ENCODE data around the gene SLC5A9. TPM values are rescaled to one million over a fixed set of nuclear protein-coding genes. Genes with fewer than 3 reads are reported as not detected.

SLC5A9 gene
- total and polyA plus RNA-seq, 10 of the 15 experiments (the other 5 are each of a cell fraction or from before 2014, with no cell fraction given) = 0.03 TPM; not detected in 9

GRCh38 chr1:48187969-48188563, 34.5 kb upstream of the SLC5A9 start:
- no peak for FAIRE-seq
- TF ChIP-seq RELA (IDR thresholded peaks at IDR 0.05; ENCODE audit: borderline replicate concordance, partially characterized antibody) (no peak), SMAD1 (IDR thresholded peaks at IDR 0.05; ENCODE audit: low read depth, partially characterized antibody) (no peak), MTA2 (IDR thresholded peaks at IDR 0.05; ENCODE audit: low read depth) (no peak), ATF2 (IDR thresholded peaks at IDR 0.05; ENCODE audit: low read length) (no peak), NR2F1 (conservative IDR thresholded peaks at IDR 0.05) (no peak), CBX3 (IDR thresholded peaks at IDR 0.05; ENCODE audit: borderline replicate concordance, low read depth) (no peak), MEF2A (IDR thresholded peaks at IDR 0.05; ENCODE audit: insufficient read depth, low read depth, low read length) (no peak), MEF2B (IDR thresholded peaks at IDR 0.05; ENCODE audit: partially characterized antibody, poor library complexity, severe bottlenecking) (no peak), EP300 (IDR thresholded peaks at IDR 0.05; ENCODE audit: borderline replicate concordance in 1 of 2, control insufficient read depth in 1 of 2, low read depth in 2 of 2, low read length in 2 of 2) (no peak), SMARCA5 (IDR thresholded peaks at IDR 0.05) (no peak), TARDBP (IDR thresholded peaks at IDR 0.05; ENCODE audit: borderline replicate concordance) (no peak), RBBP5 (conservative IDR thresholded peaks at IDR 0.05) (no peak), PKNOX1 (IDR thresholded peaks at IDR 0.05) (no peak), GABPA (IDR thresholded peaks at IDR 0.05; ENCODE audit: low read depth) (no peak), ZNF24 (IDR thresholded peaks at IDR 0.05) (no peak), NFYB (IDR thresholded peaks at IDR 0.05; ENCODE audit: insufficient read depth, low read depth, low read length) (no peak), E4F1 (IDR thresholded peaks at IDR 0.05; ENCODE audit: borderline replicate concordance, partially characterized antibody) (no peak), PML (IDR thresholded peaks at IDR 0.05; ENCODE audit: low read length) (no peak)
- RAD21 ChIA-PET (ENCODE audit: unreplicated experiment) = no interaction called here
- H3K9ac ChIP-seq (ENCODE audit: control insufficient read depth, insufficient read depth, low read length) = no peak overlapping the region
- H3K27me3 ChIP-seq (replicated peaks in 1 of 2; ENCODE audit: control insufficient read depth in 2 of 2, insufficient read depth in 2 of 2, low read length in 1 of 2) = no peaks in the 10 kb centered on the region
- no peaks in the 10 kb centered on the region for H3K4me1 ChIP-seq (ENCODE audit: control insufficient read depth, insufficient read depth, low read length)
- H4K20me1 ChIP-seq (ENCODE audit: control insufficient read depth, insufficient read depth) = no peaks in the 10 kb centered on the region
- no peaks in the 10 kb centered on the region; the same call in 1 of the 3 replicates for H3K9me3 ChIP-seq (replicated peaks; ENCODE audit: control insufficient read depth, insufficient read depth, low read length)
- POLR2A ChIA-PET = no interaction called here
- SMC1A ChIA-PET (ENCODE audit: uncharacterized antibody, unreplicated experiment) = no interaction called here
- no peak overlapping the region for H3K4me3 ChIP-seq
- in situ Hi-C loops (cut with MboI) = no loop called here
- H3K36me3 ChIP-seq (ENCODE audit: control insufficient read depth in 2 of 2, insufficient read depth in 2 of 2, low read length in 1 of 2) = no peaks in the 10 kb centered on the region
- no peak overlapping the region for H3K4me2 ChIP-seq (ENCODE audit: control insufficient read depth, insufficient read depth)
- no peaks in the 10 kb centered on the region for H3K79me2 ChIP-seq (ENCODE audit: control insufficient read depth, insufficient read depth, low read length)
- CTCF ChIA-PET = no interaction called here
- intact Hi-C loops (cut with micrococcal nuclease; ENCODE audit: unreplicated experiment) = no loop called here
- ATAC-seq = no peak
- H3K27ac ChIP-seq (ENCODE audit: control insufficient read depth, insufficient read depth) = no peak overlapping the region
- no peak for DNase-seq (ENCODE audit: low read depth, low spot score)
- no peak overlapping the region for H2AFZ ChIP-seq (ENCODE audit: control insufficient read depth, low read depth, low read length)
- BruUV-seq (replicated peaks) = no TSS peak
